GM10266 (cell line): Measurements from ENCODE around the gene A2ML1.
A peak's percentile ranks its signal among the peaks of the same experiment; 100 is the strongest.
"Not testable (repeated sequence)": the region's sequence is repeated elsewhere in the genome, so short reads cannot be mapped to it uniquely, and the experiment has no call there.

Experiments used
- DNase-seq: peaks from one replicate; pipeline ENCODE4 v3.0.0; 2012; ENCODE audit errors: extremely low spot score
- CTCF ChIP-seq: IDR thresholded peaks from 2 replicates; pipeline ENCODE4 v1.5.1; 2012; ENCODE audit warnings: mild to moderate bottlenecking, low read depth; ENCODE audit not compliant: control insufficient read depth, insufficient read depth; ENCODE audit errors: missing control alignments

Gene A2ML1

GRCh38 chr12:8914033-8914715 is 91.8 kb downstream of the A2ML1 start, which contains the start of gene PHC1:
Gene PHC1, plus strand, starts transcription at chr12:8914509. Its CDS starts 3,169 bp downstream, at chr12:8917678.
- TF ChIP-seq CTCF = peak; percentile 40
- DNase-seq = peak; percentile 92

GRCh38 chr12:8914716-8915526 is 92.5 kb downstream of the A2ML1 start:
- DNase-seq = peak; percentile 86

GRCh38 chr12:8916154-8916553 is 93.7 kb downstream of the A2ML1 start:
- TF ChIP-seq CTCF = no peak
- DNase-seq = no peak

More at GRCh38 chr12:8914716-8915526, 92.5 kb downstream of the A2ML1 start:
- no peak for TF ChIP-seq CTCF

DNA sequence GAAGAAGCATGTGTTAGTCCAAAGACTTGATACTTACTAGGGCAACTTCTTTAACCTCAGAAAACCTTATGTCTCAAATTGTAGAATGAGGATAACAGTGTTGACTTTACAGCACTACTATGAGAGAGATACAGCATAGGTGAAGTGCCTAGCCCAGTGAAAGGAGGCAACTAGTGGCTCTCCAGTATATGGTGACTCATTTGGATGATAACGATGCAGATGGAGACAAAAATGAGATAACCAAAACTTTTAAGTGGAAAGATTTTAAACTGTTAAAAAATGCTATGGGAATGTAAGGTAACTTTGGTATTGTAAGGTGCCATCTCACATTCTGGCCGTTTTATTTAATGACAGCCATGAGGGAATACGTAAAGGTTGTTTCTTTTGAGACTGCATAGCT is 94.6 kb downstream of the A2ML1 start:
- DNase-seq = no peak
- TF ChIP-seq CTCF = no peak

DNA sequence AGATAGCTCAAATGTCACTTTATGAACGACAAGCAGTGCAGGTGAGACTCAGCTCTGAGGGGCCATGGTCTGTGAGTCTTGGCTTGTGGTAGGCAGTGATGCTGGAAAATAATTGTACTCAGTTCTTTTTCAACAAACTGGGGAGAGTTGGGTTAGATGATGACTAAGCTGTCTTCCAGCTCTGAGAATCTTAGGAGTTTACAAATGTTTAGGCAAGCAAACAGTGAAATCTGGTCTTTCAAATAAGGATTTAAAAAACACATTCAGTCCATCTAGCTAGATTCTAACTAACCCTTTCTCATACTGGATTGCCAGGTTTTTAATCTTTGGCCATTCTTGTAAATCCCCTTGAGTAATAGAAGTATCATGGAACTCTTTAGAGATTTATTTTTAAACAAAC is 95.3 kb downstream of the A2ML1 start:
- no peak for DNase-seq
- no peak for TF ChIP-seq CTCF

GRCh38 chr12:8919643-8920042 is 97.2 kb downstream of the A2ML1 start:
- DNase-seq = not testable (repeated sequence)

GRCh38 chr12:8922544-8922943 is 100.1 kb downstream of the A2ML1 start:
- peak; percentile 17 for TF ChIP-seq CTCF

More at GRCh38 chr12:8922544-8922943, 100.1 kb downstream of the A2ML1 start:
- DNase-seq = no peak
